Measurements from ENCODE around the gene MRPS16.

DNA sequence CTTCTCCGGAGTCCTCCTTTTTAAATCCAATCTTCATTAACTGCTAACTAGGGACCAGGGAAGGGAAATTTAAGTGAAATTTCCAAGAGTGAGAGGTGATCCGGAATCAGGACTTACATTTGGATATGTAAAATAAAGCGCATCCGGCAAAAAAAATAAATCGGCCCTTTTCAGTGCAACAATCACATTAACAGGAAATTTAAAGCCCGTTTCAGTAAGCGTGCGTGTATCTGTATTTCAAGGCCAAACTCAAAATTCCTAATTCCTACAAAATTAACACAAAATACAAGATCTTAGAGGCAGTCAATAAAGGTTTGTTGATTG lies 6.2 kb downstream of the MRPS16 start:
- no peak for TF ChIP-seq POLR2AphosphoS5 (IDR thresholded peaks at IDR 0.05)
- TF ChIP-seq, protein P1, sequence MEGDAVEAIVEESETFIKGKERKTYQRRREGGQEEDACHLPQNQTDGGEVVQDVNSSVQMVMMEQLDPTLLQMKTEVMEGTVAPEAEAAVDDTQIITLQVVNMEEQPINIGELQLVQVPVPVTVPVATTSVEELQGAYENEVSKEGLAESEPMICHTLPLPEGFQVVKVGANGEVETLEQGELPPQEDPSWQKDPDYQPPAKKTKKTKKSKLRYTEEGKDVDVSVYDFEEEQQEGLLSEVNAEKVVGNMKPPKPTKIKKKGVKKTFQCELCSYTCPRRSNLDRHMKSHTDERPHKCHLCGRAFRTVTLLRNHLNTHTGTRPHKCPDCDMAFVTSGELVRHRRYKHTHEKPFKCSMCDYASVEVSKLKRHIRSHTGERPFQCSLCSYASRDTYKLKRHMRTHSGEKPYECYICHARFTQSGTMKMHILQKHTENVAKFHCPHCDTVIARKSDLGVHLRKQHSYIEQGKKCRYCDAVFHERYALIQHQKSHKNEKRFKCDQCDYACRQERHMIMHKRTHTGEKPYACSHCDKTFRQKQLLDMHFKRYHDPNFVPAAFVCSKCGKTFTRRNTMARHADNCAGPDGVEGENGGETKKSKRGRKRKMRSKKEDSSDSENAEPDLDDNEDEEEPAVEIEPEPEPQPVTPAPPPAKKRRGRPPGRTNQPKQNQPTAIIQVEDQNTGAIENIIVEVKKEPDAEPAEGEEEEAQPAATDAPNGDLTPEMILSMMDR (IDR thresholded peaks at IDR 0.05; ENCODE audit: poor library complexity, severe bottlenecking) = no peak
- TF ChIP-seq EZH2 (IDR thresholded peaks at IDR 0.05; ENCODE audit: borderline replicate concordance, insufficient read depth, low read length, poor library complexity, severe bottlenecking) = no peak
- TF ChIP-seq MXI1 (conservative IDR thresholded peaks at IDR 0.05; ENCODE audit: poor library complexity, severe bottlenecking) = no peak
- TF ChIP-seq TAF1 (IDR thresholded peaks at IDR 0.05; ENCODE audit: low read depth) = no peak
- no peak for TF ChIP-seq RAD21 (conservative IDR thresholded peaks at IDR 0.05)
- TF ChIP-seq, protein P2, sequence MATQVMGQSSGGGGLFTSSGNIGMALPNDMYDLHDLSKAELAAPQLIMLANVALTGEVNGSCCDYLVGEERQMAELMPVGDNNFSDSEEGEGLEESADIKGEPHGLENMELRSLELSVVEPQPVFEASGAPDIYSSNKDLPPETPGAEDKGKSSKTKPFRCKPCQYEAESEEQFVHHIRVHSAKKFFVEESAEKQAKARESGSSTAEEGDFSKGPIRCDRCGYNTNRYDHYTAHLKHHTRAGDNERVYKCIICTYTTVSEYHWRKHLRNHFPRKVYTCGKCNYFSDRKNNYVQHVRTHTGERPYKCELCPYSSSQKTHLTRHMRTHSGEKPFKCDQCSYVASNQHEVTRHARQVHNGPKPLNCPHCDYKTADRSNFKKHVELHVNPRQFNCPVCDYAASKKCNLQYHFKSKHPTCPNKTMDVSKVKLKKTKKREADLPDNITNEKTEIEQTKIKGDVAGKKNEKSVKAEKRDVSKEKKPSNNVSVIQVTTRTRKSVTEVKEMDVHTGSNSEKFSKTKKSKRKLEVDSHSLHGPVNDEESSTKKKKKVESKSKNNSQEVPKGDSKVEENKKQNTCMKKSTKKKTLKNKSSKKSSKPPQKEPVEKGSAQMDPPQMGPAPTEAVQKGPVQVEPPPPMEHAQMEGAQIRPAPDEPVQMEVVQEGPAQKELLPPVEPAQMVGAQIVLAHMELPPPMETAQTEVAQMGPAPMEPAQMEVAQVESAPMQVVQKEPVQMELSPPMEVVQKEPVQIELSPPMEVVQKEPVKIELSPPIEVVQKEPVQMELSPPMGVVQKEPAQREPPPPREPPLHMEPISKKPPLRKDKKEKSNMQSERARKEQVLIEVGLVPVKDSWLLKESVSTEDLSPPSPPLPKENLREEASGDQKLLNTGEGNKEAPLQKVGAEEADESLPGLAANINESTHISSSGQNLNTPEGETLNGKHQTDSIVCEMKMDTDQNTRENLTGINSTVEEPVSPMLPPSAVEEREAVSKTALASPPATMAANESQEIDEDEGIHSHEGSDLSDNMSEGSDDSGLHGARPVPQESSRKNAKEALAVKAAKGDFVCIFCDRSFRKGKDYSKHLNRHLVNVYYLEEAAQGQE (IDR thresholded peaks at IDR 0.05; ENCODE audit: borderline replicate concordance) = no peak
- TF ChIP-seq EP300 (conservative IDR thresholded peaks at IDR 0.05; ENCODE audit: poor library complexity, severe bottlenecking) = no peak
- no peak for TF ChIP-seq SMC3 (conservative IDR thresholded peaks at IDR 0.05; ENCODE audit: poor library complexity)
